PFSK-1 (cell line): Measurements from ENCODE around the gene GRID1.

Source experiments
- FOXP2 ChIP-seq: optimal IDR thresholded peaks from 2 replicates; pipeline ENCODE3; 2011; ENCODE audit warnings: borderline replicate concordance, control low read depth, inconsistent platforms; ENCODE audit not compliant: insufficient read depth; ENCODE audit errors: extremely low read length, extremely low read depth
- POLR2AphosphoS5 ChIP-seq: IDR thresholded peaks from 2 replicates; pipeline ENCODE4 v1.6.1; 2012; ENCODE audit warnings: low read depth, mild to moderate bottlenecking, control low read depth, low read length, moderate library complexity
- SIN3A ChIP-seq: IDR thresholded peaks from 2 replicates; pipeline ENCODE4 v1.6.1; 2012; ENCODE audit warnings: mild to moderate bottlenecking, low read length, moderate library complexity, borderline replicate concordance; ENCODE audit not compliant: insufficient read depth
- TAF1 ChIP-seq: IDR thresholded peaks from 2 replicates; pipeline ENCODE4 v1.6.1; 2012; ENCODE audit warnings: low read length, control low read depth, borderline replicate concordance; ENCODE audit not compliant: insufficient read depth
- TF ChIP-seq, protein P1 (sequence below), 2 experiments: IDR thresholded peaks; 2 replicates each; pipeline versions ENCODE4 v1.6.1 to v1.8.0; 2011 to 2012; ENCODE audit warnings: low read depth in 2 of 2, low read length in 2 of 2, control low read depth in 1 of 2, inconsistent platforms in 1 of 2, mild to moderate bottlenecking in 1 of 2, moderate library complexity in 1 of 2; ENCODE audit not compliant: insufficient read depth in 1 of 2

GRID1 gene

DNA sequence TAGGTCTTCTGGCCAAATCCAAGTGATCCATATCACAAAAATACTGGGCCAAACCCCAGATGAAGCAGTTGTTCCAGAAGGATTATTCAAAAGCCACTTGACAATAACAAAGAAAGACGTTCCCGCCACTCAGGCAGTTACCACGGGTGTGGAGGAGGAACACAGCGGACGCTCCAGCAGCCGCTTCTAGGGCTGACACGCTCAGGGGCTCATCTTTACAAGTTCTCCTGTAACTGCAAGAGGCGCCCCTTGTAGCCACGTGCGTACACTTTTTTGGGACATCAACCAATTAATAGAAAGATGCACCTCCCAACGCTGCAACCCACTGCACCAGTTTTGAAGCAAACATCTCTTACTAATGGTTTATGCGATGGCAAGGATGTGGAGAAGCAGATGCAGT, 159.4 kb downstream of the GRID1 start:
- TF ChIP-seq FOXP2 (no peak), SIN3A (no peak), TAF1 (no peak), POLR2AphosphoS5 (no peak)
- TF ChIP-seq, protein P1, sequence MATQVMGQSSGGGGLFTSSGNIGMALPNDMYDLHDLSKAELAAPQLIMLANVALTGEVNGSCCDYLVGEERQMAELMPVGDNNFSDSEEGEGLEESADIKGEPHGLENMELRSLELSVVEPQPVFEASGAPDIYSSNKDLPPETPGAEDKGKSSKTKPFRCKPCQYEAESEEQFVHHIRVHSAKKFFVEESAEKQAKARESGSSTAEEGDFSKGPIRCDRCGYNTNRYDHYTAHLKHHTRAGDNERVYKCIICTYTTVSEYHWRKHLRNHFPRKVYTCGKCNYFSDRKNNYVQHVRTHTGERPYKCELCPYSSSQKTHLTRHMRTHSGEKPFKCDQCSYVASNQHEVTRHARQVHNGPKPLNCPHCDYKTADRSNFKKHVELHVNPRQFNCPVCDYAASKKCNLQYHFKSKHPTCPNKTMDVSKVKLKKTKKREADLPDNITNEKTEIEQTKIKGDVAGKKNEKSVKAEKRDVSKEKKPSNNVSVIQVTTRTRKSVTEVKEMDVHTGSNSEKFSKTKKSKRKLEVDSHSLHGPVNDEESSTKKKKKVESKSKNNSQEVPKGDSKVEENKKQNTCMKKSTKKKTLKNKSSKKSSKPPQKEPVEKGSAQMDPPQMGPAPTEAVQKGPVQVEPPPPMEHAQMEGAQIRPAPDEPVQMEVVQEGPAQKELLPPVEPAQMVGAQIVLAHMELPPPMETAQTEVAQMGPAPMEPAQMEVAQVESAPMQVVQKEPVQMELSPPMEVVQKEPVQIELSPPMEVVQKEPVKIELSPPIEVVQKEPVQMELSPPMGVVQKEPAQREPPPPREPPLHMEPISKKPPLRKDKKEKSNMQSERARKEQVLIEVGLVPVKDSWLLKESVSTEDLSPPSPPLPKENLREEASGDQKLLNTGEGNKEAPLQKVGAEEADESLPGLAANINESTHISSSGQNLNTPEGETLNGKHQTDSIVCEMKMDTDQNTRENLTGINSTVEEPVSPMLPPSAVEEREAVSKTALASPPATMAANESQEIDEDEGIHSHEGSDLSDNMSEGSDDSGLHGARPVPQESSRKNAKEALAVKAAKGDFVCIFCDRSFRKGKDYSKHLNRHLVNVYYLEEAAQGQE (IDR thresholded peaks at IDR 0.05; ENCODE audit: insufficient read depth in 1 of 2, low read depth in 2 of 2, low read length in 2 of 2): no peak

DNA sequence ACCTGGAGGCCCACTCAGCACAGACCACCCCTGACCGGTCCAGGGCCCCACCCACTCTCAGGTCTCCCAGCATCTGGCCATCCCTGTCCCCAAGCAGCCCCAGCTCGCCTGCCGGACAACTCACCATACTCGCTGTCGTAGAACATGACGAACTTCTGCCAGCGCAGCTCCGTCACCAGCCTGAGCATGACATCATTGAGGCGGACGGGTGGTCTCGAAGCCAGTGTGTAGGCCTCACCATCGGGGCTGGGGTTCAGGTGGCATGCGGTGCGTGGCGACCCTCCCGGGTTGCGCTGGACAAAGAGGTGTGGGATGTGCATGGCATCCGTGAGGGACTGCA, 160.4 kb downstream of the GRID1 start:
- TF ChIP-seq, protein P1 (IDR thresholded peaks at IDR 0.05; ENCODE audit: insufficient read depth in 1 of 2, low read depth in 2 of 2, low read length in 2 of 2): no peak
- TF ChIP-seq FOXP2 (no peak), TAF1 (no peak), POLR2AphosphoS5 (no peak)

DNA sequence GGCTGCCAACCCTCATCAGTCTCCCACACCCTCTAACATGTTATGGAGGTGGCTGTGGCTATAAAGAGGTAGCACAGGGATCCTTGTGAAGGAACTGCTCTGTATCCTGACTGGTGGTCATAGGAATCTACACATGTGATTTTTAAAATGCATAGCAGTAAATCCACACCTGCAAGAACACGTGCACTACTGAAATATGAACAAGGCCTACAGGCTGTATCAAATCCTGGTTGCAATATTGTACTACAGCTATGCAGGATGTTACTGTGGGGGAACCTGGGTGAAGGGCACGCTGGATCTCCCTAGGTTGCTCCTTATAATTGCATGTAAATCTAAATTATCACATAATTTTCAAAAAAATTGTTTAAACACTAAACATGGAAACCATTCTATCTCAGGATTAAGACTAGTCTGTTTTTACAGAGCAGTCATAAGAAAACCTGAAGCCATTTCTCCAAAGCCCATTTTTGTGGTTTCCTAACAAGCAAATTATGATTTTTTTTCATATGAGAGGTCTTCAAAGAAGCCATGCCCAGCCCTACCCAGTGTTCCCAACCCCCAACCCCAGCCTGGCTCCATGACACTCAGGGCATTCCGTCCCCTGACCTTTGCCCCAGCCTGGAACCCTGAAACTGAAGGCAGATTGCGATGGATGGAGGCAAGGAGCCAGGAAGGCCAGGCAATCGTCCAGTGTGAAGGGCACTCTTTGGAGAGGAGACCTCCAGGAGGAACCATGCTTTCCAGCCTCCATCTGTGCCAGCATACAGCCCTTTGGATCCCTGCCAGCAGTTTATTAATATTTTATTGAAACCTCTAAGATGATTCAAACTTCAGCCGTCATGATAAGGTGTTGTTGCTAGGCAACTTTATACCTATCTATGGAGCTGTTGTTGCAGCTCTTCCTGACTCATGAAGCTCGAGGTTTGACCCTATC, 161.0 kb downstream of the GRID1 start:
- no peak for TF ChIP-seq POLR2AphosphoS5

DNA sequence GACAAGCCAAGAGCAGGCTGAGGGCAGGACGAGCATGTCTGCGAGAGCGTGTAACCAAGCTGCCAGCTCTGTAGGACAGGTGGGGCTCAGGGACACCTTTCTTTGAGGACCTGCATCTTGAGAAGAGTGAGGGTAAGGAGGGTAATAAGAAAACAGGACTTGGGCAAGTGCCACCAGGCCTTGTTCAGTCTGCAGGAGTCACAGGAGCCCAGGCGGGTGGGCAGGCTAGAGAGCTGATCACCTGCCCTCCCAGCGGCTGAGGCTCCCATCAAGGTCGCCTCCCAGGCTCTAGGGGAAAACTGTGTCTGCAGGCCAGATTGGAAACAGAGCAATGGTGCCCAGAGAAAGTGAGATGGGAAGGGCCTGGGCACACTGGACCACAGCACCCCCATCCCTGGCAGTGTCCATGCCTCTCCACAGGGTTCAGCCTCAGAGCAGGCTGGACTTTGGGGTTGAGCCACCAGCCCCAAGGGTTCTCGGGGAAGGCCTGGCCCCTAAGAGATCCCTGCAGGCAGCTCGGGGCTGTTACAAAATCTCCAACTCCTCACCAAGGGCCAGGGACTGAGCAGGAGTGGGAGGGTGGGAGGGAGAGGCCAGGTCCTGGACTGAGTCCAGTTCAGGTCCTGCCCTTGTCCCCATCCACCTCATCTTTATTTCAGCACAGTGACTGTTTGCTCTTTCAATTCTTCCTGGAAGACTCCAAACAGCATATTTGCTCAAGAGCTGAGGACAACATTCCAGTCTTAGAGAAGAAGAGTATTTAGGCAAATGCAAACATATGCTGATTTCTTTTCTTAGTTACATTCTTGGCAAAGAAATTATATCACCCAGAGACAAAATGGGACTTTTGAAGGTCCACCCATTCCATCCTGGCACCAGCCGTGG, 161.9 kb downstream of the GRID1 start:
- TF ChIP-seq TAF1 (no peak), FOXP2 (no peak), POLR2AphosphoS5 (no peak), SIN3A (no peak)
- TF ChIP-seq, protein P1 (IDR thresholded peaks at IDR 0.05; ENCODE audit: insufficient read depth in 1 of 2, low read depth in 2 of 2, low read length in 2 of 2): no peak

DNA sequence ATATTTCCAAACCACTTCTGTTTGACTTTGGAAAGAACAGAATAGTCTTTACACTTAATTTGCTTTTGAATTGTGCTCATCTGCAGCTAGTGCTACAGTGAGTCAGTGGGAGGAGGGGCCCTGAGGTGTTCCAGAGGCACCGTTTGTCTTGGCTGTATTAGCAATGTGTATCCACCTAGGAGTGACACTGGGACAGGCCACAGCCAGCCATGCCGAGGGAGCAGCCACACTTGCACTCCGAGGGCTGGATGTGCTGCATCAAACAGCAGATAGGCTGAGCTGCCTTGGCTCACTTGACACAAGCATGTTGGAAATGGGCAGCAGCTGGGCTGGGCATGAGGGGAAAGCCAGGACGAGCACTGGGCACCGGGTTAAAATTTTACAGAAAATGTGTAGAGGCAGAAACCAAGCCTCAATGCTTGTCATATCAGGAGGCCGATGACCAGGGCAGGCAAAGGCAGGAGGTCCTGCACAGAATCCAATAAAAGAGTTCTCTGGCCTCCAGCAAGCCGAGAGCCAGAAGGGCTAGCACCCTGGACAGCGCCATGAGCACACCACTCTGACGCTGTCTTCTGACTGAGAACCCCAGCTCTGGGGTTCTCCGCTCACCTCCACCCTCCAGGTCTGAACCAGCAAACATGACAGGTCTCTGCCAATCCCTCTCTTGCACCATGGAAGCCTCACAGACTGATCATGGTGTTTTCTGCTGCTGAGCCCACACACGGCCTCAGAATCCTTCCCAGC, 163.3 kb downstream of the GRID1 start:
- TF ChIP-seq SIN3A: no peak
- no peak for TF ChIP-seq POLR2AphosphoS5
- TF ChIP-seq TAF1: no peak
- TF ChIP-seq, protein P1 (IDR thresholded peaks at IDR 0.05; ENCODE audit: insufficient read depth in 1 of 2, low read depth in 2 of 2, low read length in 2 of 2): peak; percentile 92 to 96
- TF ChIP-seq FOXP2: no peak
